GM23338 (cell line): ENCODE results near the gene SRD5A2. TPM values are rescaled to one million over a fixed set of nuclear protein-coding genes. Genes with fewer than 3 reads are reported as not detected.

ENCODE experiments used
- ATAC-seq: fragments of 200-7000 bp; cut with Tn5 transposase; 3 replicates; pipeline ENCODE4 v1.9.1; 2020
- DNase-seq: peaks from one replicate; pipeline ENCODE4 v3.0.0-alpha.2; 2015; ENCODE audit warnings: low spot score
- H2AFZ ChIP-seq: fragments of 200-600 bp; sonication (generic); 2 replicates; pipeline ENCODE4 v1.8.0; 2016; ENCODE audit warnings: antibody characterized with exemption, mild to moderate bottlenecking, moderate library complexity
- H3F3A ChIP-seq: fragments of 200-600 bp; sonication (generic); replicated peaks from 2 replicates; pipeline ENCODE4 v1.8.0; 2017; ENCODE audit warnings: antibody characterized with exemption, mixed run types, low read depth
- H3K27ac ChIP-seq: fragments of 200-600 bp; sonication (generic); 2 replicates; pipeline ENCODE4 v1.6.1; 2016; ENCODE audit warnings: low read depth
- H3K27me3 ChIP-seq: fragments of 200-600 bp; sonication (generic); 2 replicates; pipeline ENCODE4 v1.8.0; 2016; ENCODE audit warnings: mild to moderate bottlenecking, mixed run types, moderate library complexity; ENCODE audit not compliant: insufficient read depth
- H3K36me3 ChIP-seq: fragments of 200-600 bp; sonication (generic); 2 replicates; pipeline ENCODE4 v1.8.0; 2016; ENCODE audit warnings: mild to moderate bottlenecking; ENCODE audit not compliant: insufficient read depth
- H3K4me1 ChIP-seq: fragments of 200-600 bp; sonication (generic); 2 replicates; pipeline ENCODE4 v1.8.0; 2016; ENCODE audit warnings: mild to moderate bottlenecking, moderate library complexity; ENCODE audit not compliant: insufficient read depth
- H3K4me2 ChIP-seq: fragments of 200-600 bp; sonication (generic); 2 replicates; pipeline ENCODE4 v1.7.1; 2017; ENCODE audit warnings: mixed run types
- H3K4me3 ChIP-seq: fragments of 200-600 bp; sonication (generic); 2 replicates; pipeline ENCODE4 v1.6.1; 2016; ENCODE audit warnings: mixed run types
- H3K79me2 ChIP-seq: fragments of 200-600 bp; sonication (generic); replicated peaks from 2 replicates; pipeline ENCODE4 v1.8.0; 2017; ENCODE audit warnings: mild to moderate bottlenecking; ENCODE audit not compliant: insufficient read depth
- H3K9me2 ChIP-seq: fragments of 200-600 bp; sonication (generic); 2 replicates; pipeline ENCODE4 v1.8.0; 2017; ENCODE audit not compliant: insufficient read depth
- H4K20me1 ChIP-seq: fragments of 200-600 bp; sonication (generic); replicated peaks from 2 replicates; pipeline ENCODE4 v1.8.0; 2017; ENCODE audit warnings: mild to moderate bottlenecking; ENCODE audit not compliant: insufficient read depth
- H3K27ac Mint-ChIP-seq: 2 replicates; pipeline ENCODE4 v1.8.0; 2020; ENCODE audit warnings: inconsistent platforms, mild to moderate bottlenecking, moderate library complexity, mixed read lengths
- H3K27me3 Mint-ChIP-seq: 3 replicates; pipeline ENCODE4 v1.8.0; 2022; ENCODE audit warnings: low read depth, mild to moderate bottlenecking, moderate library complexity, mixed read lengths, inconsistent platforms; ENCODE audit not compliant: insufficient read depth, poor library complexity
- H3K36me3 Mint-ChIP-seq: 3 replicates; pipeline ENCODE4 v1.8.0; 2021; ENCODE audit warnings: low read depth, mild to moderate bottlenecking, inconsistent platforms, moderate library complexity, mixed read lengths
- H3K4me1 Mint-ChIP-seq: 3 replicates; pipeline ENCODE4 v1.8.0; 2020; ENCODE audit warnings: mild to moderate bottlenecking, inconsistent platforms, mixed read lengths
- H3K4me3 Mint-ChIP-seq: 3 replicates; pipeline ENCODE4 v1.8.0; 2021; ENCODE audit warnings: moderate library complexity, mild to moderate bottlenecking, inconsistent platforms, mixed read lengths
- H3K9me3 Mint-ChIP-seq: 3 replicates; pipeline ENCODE4 v1.8.0; 2020; ENCODE audit warnings: moderate library complexity, mild to moderate bottlenecking, inconsistent platforms, mixed read lengths
- CTCF ChIP-seq, 2 experiments: fragments of 200-600 bp in 1 of 2; sonication (generic) in 1 of 2; conservative IDR thresholded peaks; 2 replicates each; pipeline versions ENCODE4 v1.5.1 to v1.6.1; 2016 to 2017; ENCODE audit warnings: antibody characterized with exemption in 2 of 2, low read depth in 2 of 2, mild to moderate bottlenecking in 2 of 2, moderate library complexity in 1 of 2
- ETS1 ChIP-seq: IDR thresholded peaks from 2 replicates; pipeline ENCODE4 v1.6.1; 2016; ENCODE audit warnings: antibody characterized with exemption
- EZH2phosphoT487 ChIP-seq: fragments of 200-600 bp; sonication (generic); IDR thresholded peaks from one replicate; pipeline ENCODE4 v1.8.1; 2018; ENCODE audit warnings: antibody characterized with exemption; ENCODE audit not compliant: unreplicated experiment
- ZNF331 ChIP-seq: fragments of 250-450 bp; sonication (Bioruptor Pico); IDR thresholded peaks from 2 replicates; pipeline ENCODE4 v1.5.0; 2020; ENCODE audit warnings: low read depth, mild to moderate bottlenecking, moderate library complexity
- polyA plus RNA-seq: library from polyadenylated mRNA; unstranded; fragments of >200 nt; fragmentation: Nextera tagmentation; extraction: Ambion mirVana; gene quantifications from 2 replicates; pipeline ENCODE4 v1.2.1, GENCODE V29; 2016
- total RNA-seq: library from RNA; depleted of rRNA; stranded (reverse); fragments of >200 nt; shearing (Covaris generic); gene quantifications from 2 replicates; pipeline ENCODE4 v1.2.3, GENCODE V29; 2014
- TF ChIP-seq, protein P1 (sequence below): fragments of 250-450 bp; sonication (Bioruptor Pico); IDR thresholded peaks from 2 replicates; pipeline ENCODE4 v1.5.0; 2020; ENCODE audit warnings: mild to moderate bottlenecking, moderate library complexity

SRD5A2 gene
- total and polyA plus RNA-seq, 2 experiments from 2014 or later: 0.03 to 0.05 TPM

DNA sequence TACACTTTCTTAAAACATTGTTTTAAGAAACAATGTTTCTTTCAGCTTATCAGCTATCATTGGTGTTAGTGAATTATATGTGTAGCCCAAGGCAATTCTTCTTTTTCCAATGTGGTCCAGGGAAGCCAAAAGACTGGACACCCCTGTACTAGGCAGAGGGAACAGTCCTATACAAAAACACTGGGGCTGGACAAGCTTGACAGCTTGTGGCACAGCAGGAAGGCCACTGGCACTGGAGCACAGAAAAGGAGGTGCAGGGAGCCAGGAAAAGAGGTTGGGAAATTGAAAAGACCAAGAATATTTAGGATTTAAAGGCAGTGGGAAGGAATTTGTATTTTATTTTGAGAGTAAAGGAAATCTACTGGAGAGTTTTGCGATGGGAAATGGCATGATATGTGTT, 47.7 kb downstream of the SRD5A2 start:
- ATAC-seq: no peak
- Histone ChIP-seq H3F3A (no peaks in the 10 kb centered on the region), H3K27ac (no peak overlapping the region), H3K4me1 (no peaks in the 10 kb centered on the region), H3K36me3 (no peaks in the 10 kb centered on the region), H2AFZ (no peak overlapping the region), H3K4me2 (no peak overlapping the region), H3K27me3 (no peaks in the 10 kb centered on the region), H3K4me3 (no peak overlapping the region), H3K9me2 (no peaks in the 10 kb centered on the region), H4K20me1 (no peaks in the 10 kb centered on the region), H3K79me2 (no peaks in the 10 kb centered on the region)
- Mint-ChIP-seq H3K4me1 (no peaks in the 10 kb centered on the region; the same call in 2 of the 3 replicates), H3K36me3 (no peaks in the 10 kb centered on the region), H3K9me3 (no peaks in the 10 kb centered on the region; the same call in 2 of the 3 replicates), H3K27ac (no peak overlapping the region), H3K27me3 (peaks cover 6% of the 10 kb centered on the region), H3K4me3 (no peak overlapping the region)
- DNase-seq: no peak
- TF ChIP-seq, protein P1, sequence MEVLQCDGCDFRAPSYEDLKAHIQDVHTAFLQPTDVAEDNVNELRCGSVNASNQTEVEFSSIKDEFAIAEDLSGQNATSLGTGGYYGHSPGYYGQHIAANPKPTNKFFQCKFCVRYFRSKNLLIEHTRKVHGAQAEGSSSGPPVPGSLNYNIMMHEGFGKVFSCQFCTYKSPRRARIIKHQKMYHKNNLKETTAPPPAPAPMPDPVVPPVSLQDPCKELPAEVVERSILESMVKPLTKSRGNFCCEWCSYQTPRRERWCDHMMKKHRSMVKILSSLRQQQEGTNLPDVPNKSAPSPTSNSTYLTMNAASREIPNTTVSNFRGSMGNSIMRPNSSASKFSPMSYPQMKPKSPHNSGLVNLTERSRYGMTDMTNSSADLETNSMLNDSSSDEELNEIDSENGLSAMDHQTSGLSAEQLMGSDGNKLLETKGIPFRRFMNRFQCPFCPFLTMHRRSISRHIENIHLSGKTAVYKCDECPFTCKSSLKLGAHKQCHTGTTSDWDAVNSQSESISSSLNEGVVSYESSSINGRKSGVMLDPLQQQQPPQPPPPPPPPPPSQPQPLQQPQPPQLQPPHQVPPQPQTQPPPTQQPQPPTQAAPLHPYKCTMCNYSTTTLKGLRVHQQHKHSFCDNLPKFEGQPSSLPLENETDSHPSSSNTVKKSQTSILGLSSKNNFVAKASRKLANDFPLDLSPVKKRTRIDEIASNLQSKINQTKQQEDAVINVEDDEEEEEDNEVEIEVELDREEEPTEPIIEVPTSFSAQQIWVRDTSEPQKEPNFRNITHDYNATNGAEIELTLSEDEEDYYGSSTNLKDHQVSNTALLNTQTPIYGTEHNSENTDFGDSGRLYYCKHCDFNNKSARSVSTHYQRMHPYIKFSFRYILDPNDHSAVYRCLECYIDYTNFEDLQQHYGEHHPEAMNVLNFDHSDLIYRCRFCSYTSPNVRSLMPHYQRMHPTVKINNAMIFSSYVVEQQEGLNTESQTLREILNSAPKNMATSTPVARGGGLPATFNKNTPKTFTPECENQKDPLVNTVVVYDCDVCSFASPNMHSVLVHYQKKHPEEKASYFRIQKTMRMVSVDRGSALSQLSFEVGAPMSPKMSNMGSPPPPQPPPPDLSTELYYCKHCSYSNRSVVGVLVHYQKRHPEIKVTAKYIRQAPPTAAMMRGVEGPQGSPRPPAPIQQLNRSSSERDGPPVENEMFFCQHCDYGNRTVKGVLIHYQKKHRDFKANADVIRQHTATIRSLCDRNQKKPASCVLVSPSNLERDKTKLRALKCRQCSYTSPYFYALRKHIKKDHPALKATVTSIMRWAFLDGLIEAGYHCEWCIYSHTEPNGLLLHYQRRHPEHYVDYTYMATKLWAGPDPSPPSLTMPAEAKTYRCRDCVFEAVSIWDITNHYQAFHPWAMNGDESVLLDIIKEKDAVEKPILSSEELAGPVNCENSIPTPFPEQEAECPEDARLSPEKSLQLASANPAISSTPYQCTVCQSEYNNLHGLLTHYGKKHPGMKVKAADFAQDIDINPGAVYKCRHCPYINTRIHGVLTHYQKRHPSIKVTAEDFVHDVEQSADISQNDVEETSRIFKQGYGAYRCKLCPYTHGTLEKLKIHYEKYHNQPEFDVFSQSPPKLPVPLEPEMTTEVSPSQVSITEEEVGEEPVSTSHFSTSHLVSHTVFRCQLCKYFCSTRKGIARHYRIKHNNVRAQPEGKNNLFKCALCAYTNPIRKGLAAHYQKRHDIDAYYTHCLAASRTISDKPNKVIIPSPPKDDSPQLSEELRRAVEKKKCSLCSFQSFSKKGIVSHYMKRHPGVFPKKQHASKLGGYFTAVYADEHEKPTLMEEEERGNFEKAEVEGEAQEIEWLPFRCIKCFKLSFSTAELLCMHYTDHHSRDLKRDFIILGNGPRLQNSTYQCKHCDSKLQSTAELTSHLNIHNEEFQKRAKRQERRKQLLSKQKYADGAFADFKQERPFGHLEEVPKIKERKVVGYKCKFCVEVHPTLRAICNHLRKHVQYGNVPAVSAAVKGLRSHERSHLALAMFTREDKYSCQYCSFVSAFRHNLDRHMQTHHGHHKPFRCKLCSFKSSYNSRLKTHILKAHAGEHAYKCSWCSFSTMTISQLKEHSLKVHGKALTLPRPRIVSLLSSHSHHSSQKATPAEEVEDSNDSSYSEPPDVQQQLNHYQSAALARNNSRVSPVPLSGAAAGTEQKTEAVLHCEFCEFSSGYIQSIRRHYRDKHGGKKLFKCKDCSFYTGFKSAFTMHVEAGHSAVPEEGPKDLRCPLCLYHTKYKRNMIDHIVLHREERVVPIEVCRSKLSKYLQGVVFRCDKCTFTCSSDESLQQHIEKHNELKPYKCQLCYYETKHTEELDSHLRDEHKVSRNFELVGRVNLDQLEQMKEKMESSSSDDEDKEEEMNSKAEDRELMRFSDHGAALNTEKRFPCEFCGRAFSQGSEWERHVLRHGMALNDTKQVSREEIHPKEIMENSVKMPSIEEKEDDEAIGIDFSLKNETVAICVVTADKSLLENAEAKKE (CRISPR knock-in tag): no peak
- no peak for TF ChIP-seq CTCF (conservative IDR thresholded peaks at IDR 0.05; ENCODE audit: low read depth in 2 of 2)
- TF ChIP-seq EZH2phosphoT487: no peak
- TF ChIP-seq ETS1: no peak
- no peak for TF ChIP-seq ZNF331
